GM12878 (cell line): ENCODE results near the gene SLTM. TPM values are rescaled to one million over a fixed set of nuclear protein-coding genes. Genes with fewer than 3 reads are reported as not detected.

Source experiments
- ATAC-seq: fragments of 200-7000 bp; cut with Tn5 transposase; 3 replicates; pipeline ENCODE4 v1.9.1; 2020; ENCODE audit warnings: mild to moderate bottlenecking, moderate library complexity
- BruUV-seq: library from RNA; stranded (reverse); fragments of 400-500 nt; replicated peaks from 2 replicates; lab custom pipeline; 2021; lab: Mats Ljungman, UMichigan
- CTCF ChIA-PET: fragments of 300-600 bp; sonication (Branson Sonifier 250); formaldehyde crosslinking; extraction: SDS; loops from one replicate; lab custom pipeline; 2021; ENCODE audit warnings: inconsistent platforms; lab: Yijun Ruan, JAX
- POLR2A ChIA-PET: fragments of 350-600 bp; formaldehyde crosslinking; extraction: SDS; loops from one replicate; lab custom pipeline; 2021; ENCODE audit warnings: inconsistent platforms; lab: Charles Lee
- RAD21 ChIA-PET: fragments of 300-600 bp; sonication (Branson Sonifier 250); formaldehyde crosslinking; loops from one replicate; lab custom pipeline; 2023; ENCODE audit warnings: antibody characterized with exemption; ENCODE audit not compliant: unreplicated experiment; lab: Charles Lee
- SMC1A ChIA-PET: fragments of 300-600 bp; sonication (Branson Sonifier 250); formaldehyde crosslinking; loops from one replicate; lab custom pipeline; 2023; ENCODE audit not compliant: unreplicated experiment, uncharacterized antibody; lab: Charles Lee
- DNase-seq: peaks from one replicate; pipeline ENCODE4 v3.0.0-alpha.2; 2011; ENCODE audit warnings: low read depth, low spot score
- FAIRE-seq: peaks from 3 replicates; lab custom pipeline; 2011; peaks lifted over from hg19 to GRCh38; lab: Jason Lieb, UNC
- H2AFZ ChIP-seq: 2 replicates; pipeline ENCODE4 v1.6.0; 2011; ENCODE audit warnings: low read depth, low read length, control low read depth; ENCODE audit not compliant: control insufficient read depth
- H3K27ac ChIP-seq: 2 replicates; pipeline ENCODE4 v1.5.1; 2011; ENCODE audit warnings: control low read depth; ENCODE audit not compliant: control insufficient read depth, insufficient read depth
- H3K27me3 ChIP-seq, 2 experiments: replicated peaks in 1 of 2; 2 replicates each; pipeline versions ENCODE4 v1.6.0 to v1.6.1; 2011; ENCODE audit warnings: low read length in 1 of 2; ENCODE audit not compliant: control insufficient read depth in 2 of 2, insufficient read depth in 2 of 2
- H3K36me3 ChIP-seq, 2 experiments: 2 replicates each; pipeline ENCODE4 v1.5.1; 2011; ENCODE audit warnings: low read length in 1 of 2; ENCODE audit not compliant: control insufficient read depth in 2 of 2, insufficient read depth in 2 of 2
- H3K4me1 ChIP-seq: 2 replicates; pipeline ENCODE4 v1.6.1; 2011; ENCODE audit warnings: mild to moderate bottlenecking, low read length, moderate library complexity, mixed read lengths; ENCODE audit not compliant: control insufficient read depth, insufficient read depth
- H3K4me2 ChIP-seq: 2 replicates; pipeline ENCODE4 v1.6.0; 2011; ENCODE audit warnings: control low read depth; ENCODE audit not compliant: control insufficient read depth, insufficient read depth
- H3K4me3 ChIP-seq: fragments of 200-600 bp; sonication (generic); 2 replicates; pipeline ENCODE4 v1.5.1; 2016
- H3K79me2 ChIP-seq: 2 replicates; pipeline ENCODE4 v1.6.0; 2011; ENCODE audit warnings: low read length; ENCODE audit not compliant: control insufficient read depth, insufficient read depth
- H3K9ac ChIP-seq: 2 replicates; pipeline ENCODE4 v1.8.0; 2011; ENCODE audit warnings: low read length, control low read depth, mixed read lengths; ENCODE audit not compliant: control insufficient read depth, insufficient read depth
- H3K9me3 ChIP-seq: replicated peaks from 3 replicates; pipeline ENCODE4 v1.5.1; 2011; ENCODE audit warnings: mild to moderate bottlenecking, low read length; ENCODE audit not compliant: control insufficient read depth, insufficient read depth
- H4K20me1 ChIP-seq: 2 replicates; pipeline ENCODE4 v1.6.0; 2011; ENCODE audit not compliant: control insufficient read depth, insufficient read depth
- BACH1 ChIP-seq: fragments of 450-650 bp; IDR thresholded peaks from 2 replicates; pipeline ENCODE4 v1.6.1; 2017; ENCODE audit warnings: mild to moderate bottlenecking, borderline replicate concordance
- CEBPZ ChIP-seq: fragments of 150-350 bp; IDR thresholded peaks from 2 replicates; pipeline ENCODE4 v1.6.1; 2016; ENCODE audit warnings: low read depth, low read length
- CHD1 ChIP-seq: IDR thresholded peaks from 2 replicates; pipeline ENCODE4 v1.6.1; 2012; ENCODE audit warnings: low read depth, low read length, improper control_type of control experiment
- E2F4 ChIP-seq: IDR thresholded peaks from 2 replicates; pipeline ENCODE4 v1.6.1; 2012; ENCODE audit warnings: low read depth, low read length, improper control_type of control experiment
- E4F1 ChIP-seq: fragments of 450-650 bp; IDR thresholded peaks from 2 replicates; pipeline ENCODE4 v1.6.1; 2018; ENCODE audit warnings: borderline replicate concordance, mild to moderate bottlenecking; ENCODE audit not compliant: partially characterized antibody
- HCFC1 ChIP-seq: fragments of 150-350 bp; IDR thresholded peaks from 2 replicates; pipeline ENCODE4 v1.6.1; 2014; ENCODE audit warnings: low read length
- HSF1 ChIP-seq: fragments of 150-350 bp; IDR thresholded peaks from 2 replicates; pipeline ENCODE4 v1.6.1; 2014; ENCODE audit warnings: mild to moderate bottlenecking, low read depth, low read length
- IKZF2 ChIP-seq, 2 experiments: fragments of 450-650 bp; IDR thresholded peaks; 2 replicates each; pipeline ENCODE4 v1.6.1; 2017; ENCODE audit warnings: mild to moderate bottlenecking in 2 of 2, moderate library complexity in 2 of 2
- IRF4 ChIP-seq: IDR thresholded peaks from 2 replicates; pipeline ENCODE4 v1.6.1; 2011; ENCODE audit warnings: low read depth, low read length
- PAX8 ChIP-seq: fragments of 450-650 bp; IDR thresholded peaks from 2 replicates; pipeline ENCODE4 v1.6.1; 2017; ENCODE audit warnings: mild to moderate bottlenecking, moderate library complexity
- RAD21 ChIP-seq: IDR thresholded peaks from 2 replicates; pipeline ENCODE4 v1.6.1; 2011; ENCODE audit warnings: mild to moderate bottlenecking, low read depth, low read length, moderate library complexity; ENCODE audit not compliant: insufficient read depth
- STAT1 ChIP-seq: fragments of 450-650 bp; conservative IDR thresholded peaks from 2 replicates; pipeline ENCODE4 v1.6.1; 2014; ENCODE audit warnings: antibody characterized with exemption, mild to moderate bottlenecking
- TARDBP ChIP-seq: IDR thresholded peaks from 2 replicates; pipeline ENCODE4 v1.6.1; 2016; ENCODE audit warnings: borderline replicate concordance
- TCF7 ChIP-seq: IDR thresholded peaks from 2 replicates; pipeline ENCODE4 v1.6.1; 2014; ENCODE audit warnings: antibody characterized with exemption, borderline replicate concordance
- USF1 ChIP-seq: IDR thresholded peaks from 2 replicates; pipeline ENCODE4 v1.6.1; 2011; ENCODE audit warnings: borderline replicate concordance, low read depth, mild to moderate bottlenecking, moderate library complexity, mixed read lengths, low read length; ENCODE audit not compliant: insufficient read depth; ENCODE audit errors: extremely low read length
- ZBED1 ChIP-seq: IDR thresholded peaks from 2 replicates; pipeline ENCODE4 v1.6.1; 2016; ENCODE audit warnings: borderline replicate concordance
- WGBS: methylation state at CpG from one replicate; pipeline ENCODE4 v1.1.6; 2016; ENCODE audit warnings: low lambda C conversion rate; ENCODE audit not compliant: insufficient replicate concordance, insufficient coverage; ENCODE audit errors: missing lambda C conversion rate; 5-methylcytosine and 5-hydroxymethylcytosine counted together
- in situ Hi-C: fragments of 300-500 bp; cut with MboI; formaldehyde crosslinking; loops from 9 replicates; pipeline ENCODE4 v1.14.3; 2018; ENCODE audit warnings: mixed read lengths
- intact Hi-C: fragments of 100-400 bp; cut with micrococcal nuclease; formaldehyde crosslinking; loops from one replicate; pipeline ENCODE4 v1.14.2; 2022; ENCODE audit not compliant: unreplicated experiment
- polyA plus RNA-seq, 11 experiments: library from polyadenylated mRNA; depleted of rRNA in 4 of 11; unstranded in 6 of 11; stranded (reverse) in 5 of 11; fragments of >200 nt; fragmentation: Nextera tagmentation in 4 of 11; fragmentation: Illumina TruSeq in 1 of 11; extraction: Ambion mirVana in 4 of 11; extraction: Trizol in 1 of 11; gene quantifications; 1 replicate in 1 of 11; 2 replicates in 10 of 11; pipeline versions ENCODE4 v1.2.1 to v1.2.3, GENCODE V29; 2011 to 2016; ENCODE audit warnings: inconsistent platforms in 2 of 11, missing spikeins in 2 of 11, low read depth in 1 of 11
- total RNA-seq, 4 experiments: library from RNA; depleted of rRNA in 3 of 4; stranded (reverse); fragments of >200 nt in 3 of 4; fragmentation: Illumina TruSeq in 1 of 4; extraction: Trizol in 1 of 4; gene quantifications; 2 replicates each; pipeline versions ENCODE4 v1.2.1 to v1.2.3, GENCODE V29; 2013 to 2021

Gene SLTM
- total and polyA plus RNA-seq, 10 of the 15 experiments (the other 5 are each of a cell fraction or from before 2014, with no cell fraction given), result 50.5 to 152 (median 90.9) TPM

- intact Hi-C loops, result no loop called here
- ChIA-PET CTCF (interaction anchor here (0.5 to 3.0 kb wide), 2 partner anchors 11 to 387 kb away, joined by 3 to 12 read pairs; no protein-coding TSS in a partner anchor), POLR2A (no interaction called here)
- TF ChIP-seq TCF7, result no peak
- no peak for TF ChIP-seq ZBED1
- TF ChIP-seq HSF1, result no peak
- TF ChIP-seq HCFC1, result no peak
- no peak for TF ChIP-seq BACH1
- no peak for TF ChIP-seq CHD1
- no peak for TF ChIP-seq STAT1
- TF ChIP-seq E4F1, result no peak
- no peak for TF ChIP-seq CEBPZ
- no peak for TF ChIP-seq E2F4
- TF ChIP-seq RAD21, result no peak
- TF ChIP-seq PAX8, result no peak
- no peak for TF ChIP-seq IKZF2 (IDR thresholded peaks at IDR 0.05)
- no peak for TF ChIP-seq TARDBP
- no peak for TF ChIP-seq USF1
- TF ChIP-seq IRF4, result no peak
Observed at GRCh38 chr15:58926823-58927222, 6.7 kb downstream of the SLTM start.

More at GRCh38 chr15:58926823-58927222, 6.7 kb downstream of the SLTM start:
- H3K27ac ChIP-seq, result no peak overlapping the region
- H2AFZ ChIP-seq, result no peak overlapping the region
- DNase-seq (no peak), FAIRE-seq (no peak), ATAC-seq (no peak)
- H3K4me1 ChIP-seq, result peaks cover 2% of the 10 kb centered on the region; the same call in 1 of the 2 replicates
- no peaks in the 10 kb centered on the region for H3K27me3 ChIP-seq
- SMC1A ChIA-PET, result interaction anchor here (0.8 to 4.5 kb wide), 2 partner anchors 10 to 26 kb away, joined by 3 to 21 read pairs; no protein-coding TSS in a partner anchor
- in situ Hi-C loops, result no loop called here
- 88% methylated on average over 5 of the region's 5 CpGs for WGBS
- H3K36me3 ChIP-seq, result peaks cover 0 to 31% of the 10 kb centered on the region in 2 experiments; a peak in 2 of 4 replicates
- H3K4me3 ChIP-seq, result no peak overlapping the region
- no TSS peak for BruUV-seq
- no peaks in the 10 kb centered on the region for H3K9me3 ChIP-seq
- peaks cover 72% of the 10 kb centered on the region for H3K79me2 ChIP-seq
- RAD21 ChIA-PET, result no interaction called here
- H3K9ac ChIP-seq, result no peak overlapping the region
- H4K20me1 ChIP-seq, result no peaks in the 10 kb centered on the region
- H3K4me2 ChIP-seq, result no peak overlapping the region
